H1 (cell line): ENCODE data around the gene FREM1. TPM values are rescaled to one million over a fixed set of nuclear protein-coding genes. Genes with fewer than 3 reads are reported as not detected.

Experiments used
- CTCF ChIA-PET: fragments of 300-600 bp; sonication (Branson Sonifier 250); formaldehyde crosslinking; loops from one replicate; lab custom pipeline; 2021; ENCODE audit not compliant: partially characterized antibody; lab: Charles Lee
- POLR2A ChIA-PET: fragments of 300-600 bp; sonication (Branson Sonifier 250); formaldehyde crosslinking; loops from one replicate; lab custom pipeline; 2021; ENCODE audit warnings: inconsistent platforms; ENCODE audit not compliant: partially characterized antibody; lab: Charles Lee
- DNase-seq, 2 experiments: peaks; one replicate each; pipeline versions ENCODE4 v3.0.0 to v3.0.0-alpha.2; 2010 to 2022; ENCODE audit warnings: low spot score in 2 of 2, low read depth in 1 of 2, mixed read lengths in 1 of 2
- FAIRE-seq: peaks from 2 replicates; lab custom pipeline; 2011; peaks lifted over from hg19 to GRCh38; lab: Jason Lieb, UNC
- H2AFZ ChIP-seq: 2 replicates; pipeline ENCODE4 v1.8.1; 2012; ENCODE audit warnings: low read length, inconsistent platforms
- H2AK5ac ChIP-seq: 2 replicates; pipeline ENCODE4 v1.6.1; 2013; ENCODE audit warnings: low read depth, low read length
- H2BK120ac ChIP-seq: replicated peaks from 2 replicates; pipeline ENCODE3; 2013; ENCODE audit warnings: low read depth, low read length, inconsistent platforms
- H2BK12ac ChIP-seq: 2 replicates; pipeline ENCODE4 v1.6.1; 2013; ENCODE audit warnings: low read depth, low read length
- H2BK15ac ChIP-seq: 2 replicates; pipeline ENCODE4 v1.6.1; 2013; ENCODE audit warnings: low read length
- H2BK20ac ChIP-seq: 2 replicates; pipeline ENCODE4 v1.6.1; 2013; ENCODE audit warnings: low read length
- H2BK5ac ChIP-seq: 2 replicates; pipeline ENCODE4 v1.6.1; 2013; ENCODE audit warnings: low read depth, low read length
- H3K14ac ChIP-seq: 2 replicates; pipeline ENCODE4 v1.6.1; 2013; ENCODE audit warnings: inconsistent platforms; ENCODE audit not compliant: insufficient read length
- H3K18ac ChIP-seq: 2 replicates; pipeline ENCODE4 v1.6.1; 2013; ENCODE audit warnings: low read length; ENCODE audit errors: extremely low read depth
- H3K23ac ChIP-seq: 2 replicates; pipeline ENCODE4 v1.6.1; 2013; ENCODE audit warnings: inconsistent platforms; ENCODE audit not compliant: insufficient read length
- H3K23me2 ChIP-seq: 2 replicates; pipeline ENCODE4 v1.6.1; 2013; ENCODE audit warnings: low read depth, low read length
- H3K27ac ChIP-seq: 2 replicates; pipeline ENCODE4 v1.6.1; 2011; ENCODE audit warnings: low read depth, low read length, inconsistent platforms
- H3K27me3 ChIP-seq, 4 experiments: replicated peaks in 1 of 4; 1 replicate in 1 of 4; 2 replicates in 3 of 4; pipeline versions ENCODE4 v1.6.1 to v1.8.1; 2011 to 2013; ENCODE audit warnings: low read length in 3 of 4, mild to moderate bottlenecking in 3 of 4, inconsistent platforms in 2 of 4, mixed read lengths in 2 of 4, moderate library complexity in 1 of 4; ENCODE audit not compliant: control insufficient read depth in 3 of 4, insufficient read depth in 3 of 4; ENCODE audit errors: extremely low read depth in 1 of 4
- H3K36me3 ChIP-seq, 4 experiments: 2 replicates each; pipeline versions ENCODE4 v1.6.1 to v1.8.1; 2011 to 2013; ENCODE audit warnings: mild to moderate bottlenecking in 4 of 4, low read length in 3 of 4, moderate library complexity in 2 of 4, control low read depth in 1 of 4, inconsistent platforms in 1 of 4; ENCODE audit not compliant: insufficient read depth in 4 of 4, control insufficient read depth in 2 of 4
- H3K4ac ChIP-seq: replicated peaks from 2 replicates; pipeline ENCODE3; 2013; ENCODE audit warnings: low read length, low read depth, mixed read lengths, inconsistent platforms; ENCODE audit not compliant: insufficient read length
- H3K4me1 ChIP-seq, 4 experiments: replicated peaks in 1 of 4; 1 replicate in 1 of 4; 2 replicates in 3 of 4; pipeline versions ENCODE4 v1.6.1 to v1.8.1; 2011 to 2013; ENCODE audit warnings: low read length in 3 of 4, inconsistent platforms in 2 of 4, mixed read lengths in 1 of 4; ENCODE audit not compliant: insufficient read depth in 4 of 4, control insufficient read depth in 3 of 4
- H3K4me2 ChIP-seq, 2 experiments: 2 replicates each; pipeline versions ENCODE4 v1.6.1 to v1.8.1; 2011 to 2013; ENCODE audit warnings: low read depth in 2 of 2, low read length in 2 of 2, control low read depth in 1 of 2, inconsistent platforms in 1 of 2, mild to moderate bottlenecking in 1 of 2; ENCODE audit not compliant: insufficient read depth in 1 of 2
- H3K4me3 ChIP-seq, 4 experiments: fragments of 200-600, 300-600 bp in 1 of 4; sonication (generic), shearing (Covaris generic), sonication (Bioruptor Twin) in 1 of 4; 2 replicates each; pipeline versions ENCODE4 v1.5.1 to v1.8.1; 2011 to 2016; ENCODE audit warnings: low read length in 4 of 4, low read depth in 3 of 4, control low read depth in 2 of 4, inconsistent platforms in 2 of 4, mild to moderate bottlenecking in 2 of 4, mixed read lengths in 1 of 4, moderate library complexity in 1 of 4; ENCODE audit not compliant: insufficient read depth in 2 of 4; ENCODE audit errors: extremely low read depth in 1 of 4
- H3K56ac ChIP-seq: replicated peaks from 2 replicates; pipeline ENCODE3; 2013; ENCODE audit warnings: low read depth, mild to moderate bottlenecking, mixed read lengths, low read length, inconsistent platforms; ENCODE audit not compliant: insufficient read length
- H3K79me1 ChIP-seq: 2 replicates; pipeline ENCODE4 v1.6.1; 2013; ENCODE audit warnings: low read depth, low read length, control low read depth
- H3K79me2 ChIP-seq, 2 experiments: 2 replicates each; pipeline versions ENCODE4 v1.6.1 to v1.8.1; 2012 to 2013; ENCODE audit warnings: low read length in 2 of 2, mild to moderate bottlenecking in 2 of 2, inconsistent platforms in 1 of 2; ENCODE audit not compliant: insufficient read depth in 2 of 2, control insufficient read depth in 1 of 2
- H3K9ac ChIP-seq, 4 experiments: replicated peaks in 1 of 4; 1 replicate in 1 of 4; 2 replicates in 3 of 4; pipeline versions ENCODE4 v1.6.1 to v1.8.1; 2011 to 2013; ENCODE audit warnings: low read depth in 3 of 4, low read length in 3 of 4, control low read depth in 2 of 4, mild to moderate bottlenecking in 2 of 4, moderate library complexity in 2 of 4, inconsistent platforms in 1 of 4; ENCODE audit errors: extremely low read depth in 1 of 4
- H3K9me3 ChIP-seq, 2 experiments: 2 replicates each; pipeline versions ENCODE4 v1.6.1 to v1.8.1; 2012 to 2013; ENCODE audit warnings: mild to moderate bottlenecking in 2 of 2, moderate library complexity in 2 of 2, control low read depth in 1 of 2, inconsistent platforms in 1 of 2, low read depth in 1 of 2, low read length in 1 of 2, mixed read lengths in 1 of 2; ENCODE audit not compliant: insufficient read depth in 2 of 2
- H4K20me1 ChIP-seq, 2 experiments: replicated peaks in 1 of 2; 2 replicates each; pipeline versions ENCODE3 to v1.8.1; 2011 to 2013; ENCODE audit warnings: inconsistent platforms in 2 of 2, low read length in 2 of 2, mild to moderate bottlenecking in 1 of 2; ENCODE audit not compliant: insufficient read depth in 2 of 2, control insufficient read depth in 1 of 2
- H4K5ac ChIP-seq: 2 replicates; pipeline ENCODE4 v1.6.1; 2013; ENCODE audit warnings: low read length, low read depth, mixed read lengths, inconsistent platforms; ENCODE audit not compliant: insufficient read length
- H4K8ac ChIP-seq: 2 replicates; pipeline ENCODE4 v1.8.0; 2013; ENCODE audit warnings: mild to moderate bottlenecking, moderate library complexity, low read length, inconsistent platforms; ENCODE audit not compliant: insufficient read depth; ENCODE audit errors: extremely low read depth
- H4K91ac ChIP-seq: replicated peaks from 2 replicates; pipeline ENCODE3; 2013; ENCODE audit warnings: low read length, mixed read lengths, inconsistent platforms; ENCODE audit not compliant: insufficient read length
- HDAC6 ChIP-seq: IDR thresholded peaks from one replicate; pipeline ENCODE4 v1.7.1; 2012; ENCODE audit warnings: low read depth, mild to moderate bottlenecking, inconsistent platforms, low read length, moderate library complexity
- SP1 ChIP-seq: IDR thresholded peaks from 2 replicates; pipeline ENCODE4 v1.6.1; 2011; ENCODE audit warnings: low read depth, low read length
- WGBS, 2 experiments: shearing (Covaris generic) in 1 of 2; methylation state at CpG; one replicate each; pipeline versions ENCODE4 v1.1.6 to v1.1.7; 2013 to 2015; ENCODE audit warnings: low lambda C conversion rate in 2 of 2, mixed read lengths in 2 of 2, inconsistent platforms in 1 of 2, low coverage in 1 of 2, missing lambda C conversion rate in 1 of 2; ENCODE audit not compliant: insufficient replicate concordance in 2 of 2, insufficient coverage in 1 of 2, insufficient read length in 1 of 2; ENCODE audit errors: extremely low coverage in 1 of 2, missing lambda C conversion rate in 1 of 2; 5-methylcytosine and 5-hydroxymethylcytosine counted together
- polyA plus RNA-seq, 7 experiments: library from polyadenylated mRNA; depleted of rRNA in 3 of 7; stranded (reverse) in 5 of 7; unstranded in 2 of 7; fragments of >200 nt in 5 of 7; fragments of 200-250 nt in 2 of 7; gene quantifications; 1 replicate in 5 of 7; 2 replicates in 1 of 7; 4 replicates in 1 of 7; pipeline versions ENCODE4 v1.2.1 to v1.2.3, GENCODE V29; 2011 to 2013; ENCODE audit warnings: missing spikeins in 2 of 7, mixed read lengths in 2 of 7
- total RNA-seq: library from RNA; stranded (reverse); fragmentation: NEBNext Ultra II Directional; extraction: Animal tissue kit (Norgen Biotek cat#: 25700); gene quantifications from 2 replicates; pipeline ENCODE4 v1.2.1, GENCODE V29; 2021

FREM1 gene
- total and polyA plus RNA-seq, 2 of the 8 experiments (the other 6 are each of a cell fraction or from before 2014, with no cell fraction given) = 2.6 to 3.1 TPM

DNA sequence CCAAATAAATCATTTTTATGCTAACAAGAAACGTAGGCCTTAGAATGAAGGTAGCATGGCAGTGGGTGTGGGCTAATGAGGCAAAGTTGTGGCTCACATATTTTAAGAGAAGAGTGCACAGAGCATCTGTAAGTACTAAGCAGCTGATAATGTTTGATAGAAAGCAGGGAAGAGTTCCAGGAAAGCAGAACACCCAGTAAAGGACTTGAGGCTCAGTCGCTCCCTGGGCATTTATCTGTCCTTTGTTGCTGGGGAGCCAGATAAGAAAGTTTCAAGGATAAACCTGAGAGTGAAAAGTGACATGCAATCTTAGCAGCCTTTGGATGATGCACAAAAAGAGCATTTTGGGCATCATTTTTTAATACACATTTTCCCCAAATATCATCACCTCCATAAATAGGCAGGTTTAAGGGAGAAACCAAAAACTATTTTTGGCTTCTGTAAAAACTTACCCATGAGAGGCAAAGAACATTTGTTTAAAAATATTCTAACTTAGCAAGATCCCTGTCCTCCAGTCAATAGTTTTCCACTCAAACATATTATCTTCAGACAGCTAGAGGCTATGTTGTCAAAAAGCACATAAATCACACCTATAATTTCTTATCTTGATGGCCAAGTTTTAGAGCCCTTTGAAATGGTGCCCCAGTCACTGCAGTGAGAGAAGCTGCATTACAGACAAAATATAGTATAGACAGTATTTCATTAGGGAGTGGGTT lies 3.4 kb downstream of the FREM1 start:
- no peaks in the 10 kb centered on the region for H3K79me1 ChIP-seq
- H2BK20ac ChIP-seq = no peak overlapping the region
- H2BK12ac ChIP-seq = no peak overlapping the region; the same call in 1 of the 2 replicates
- FAIRE-seq = no peak
- no peaks in the 10 kb centered on the region for H3K9me3 ChIP-seq
- TF ChIP-seq SP1 (no peak), HDAC6 (no peak)
- no peak overlapping the region for H3K4me3 ChIP-seq
- H2BK120ac ChIP-seq = no peak overlapping the region
- H3K27ac ChIP-seq = no peak overlapping the region
- CTCF ChIA-PET = interaction anchor here (1.1 to 2.1 kb wide), 4 partner anchors 9 to 89 kb away, joined by 3 to 6 read pairs (median 4); no protein-coding TSS in a partner anchor
- H2BK15ac ChIP-seq = no peak overlapping the region
- no peaks in the 10 kb centered on the region for H3K27me3 ChIP-seq
- H4K8ac ChIP-seq = no peak overlapping the region
- H2BK5ac ChIP-seq = no peak overlapping the region
- H4K20me1 ChIP-seq = no peaks in the 10 kb centered on the region
- POLR2A ChIA-PET = interaction anchor here (1.3 kb wide), 1 partner anchor 12 kb away, joined by 3 read pairs; no protein-coding TSS in a partner anchor
- H4K91ac ChIP-seq = no peak overlapping the region
- H3K18ac ChIP-seq = no peak overlapping the region
- no peak overlapping the region for H3K14ac ChIP-seq
- H2AFZ ChIP-seq = no peak overlapping the region
- H3K4ac ChIP-seq = no peak overlapping the region
- 87% methylated on average over 2 of the region's 2 CpGs; no CpG with 5 or more reads in 1 of the 2 experiments for WGBS, 2 experiments
- no peaks in the 10 kb centered on the region for H3K36me3 ChIP-seq
- no peak overlapping the region for H3K56ac ChIP-seq
- H3K4me1 ChIP-seq = peaks cover 12 to 31% (median 27%) of the 10 kb centered on the region in 4 experiments
- no peak overlapping the region for H2AK5ac ChIP-seq
- H3K4me2 ChIP-seq = peak overlapping the region in 1 of 2 experiments; percentile 94; a peak in 2 of 4 replicates
- peaks cover 4% of the 10 kb centered on the region for H3K23me2 ChIP-seq
- H4K5ac ChIP-seq = no peak overlapping the region
- H3K9ac ChIP-seq = no peak overlapping the region; a peak in 1 of 7 replicates
- no peak overlapping the region for H3K23ac ChIP-seq
- DNase-seq = no peak
- no peaks in the 10 kb centered on the region for H3K79me2 ChIP-seq
